ENCODE data around the gene PAX5.

GRCh38 chr9:37038943-37039464 lies 4.9 kb upstream of the PAX5 start:
- no peak for TF ChIP-seq POLR2A (IDR thresholded peaks at IDR 0.05; ENCODE audit: low read length)
- TF ChIP-seq GATA1 (IDR thresholded peaks at IDR 0.05; ENCODE audit: low read depth, low read length) = no peak
